8988T (cell line): ENCODE data around the gene GDF2.

Source experiments
- DNase-seq: peaks from one replicate; pipeline ENCODE4 v3.0.0; 2011

GDF2 gene

DNA sequence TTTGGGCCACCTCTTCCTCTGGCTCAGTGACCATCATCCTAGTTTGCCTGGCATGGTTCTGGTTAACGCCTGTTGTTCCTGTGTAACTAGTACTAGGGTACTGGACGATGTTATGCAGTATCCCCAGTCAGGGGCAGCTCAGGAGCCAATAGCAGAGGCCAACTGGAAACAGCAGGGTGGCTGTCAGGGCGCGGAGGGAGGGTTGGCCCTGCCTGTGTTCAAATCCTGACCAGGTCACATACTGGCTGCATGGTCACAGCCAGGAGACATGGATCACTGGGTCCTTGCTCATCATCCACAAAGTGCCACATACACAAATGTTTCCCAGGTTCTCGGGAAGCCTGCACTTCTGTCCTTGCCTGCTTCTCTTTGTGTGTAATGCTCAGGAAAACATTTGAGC is 13.7 kb downstream of the GDF2 start:
- no peak for DNase-seq

GRCh38 chr10:47336387-47337134 is 14.3 kb downstream of the GDF2 start:
- DNase-seq, result no peak

GRCh38 chr10:47337310-47337709 is 15.1 kb downstream of the GDF2 start:
- no peak for DNase-seq

GRCh38 chr10:47339186-47339735 is 17.0 kb downstream of the GDF2 start:
- no peak for DNase-seq

- no peak for DNase-seq
Observed at GRCh38 chr10:47339759-47340607, 17.7 kb downstream of the GDF2 start.

DNA sequence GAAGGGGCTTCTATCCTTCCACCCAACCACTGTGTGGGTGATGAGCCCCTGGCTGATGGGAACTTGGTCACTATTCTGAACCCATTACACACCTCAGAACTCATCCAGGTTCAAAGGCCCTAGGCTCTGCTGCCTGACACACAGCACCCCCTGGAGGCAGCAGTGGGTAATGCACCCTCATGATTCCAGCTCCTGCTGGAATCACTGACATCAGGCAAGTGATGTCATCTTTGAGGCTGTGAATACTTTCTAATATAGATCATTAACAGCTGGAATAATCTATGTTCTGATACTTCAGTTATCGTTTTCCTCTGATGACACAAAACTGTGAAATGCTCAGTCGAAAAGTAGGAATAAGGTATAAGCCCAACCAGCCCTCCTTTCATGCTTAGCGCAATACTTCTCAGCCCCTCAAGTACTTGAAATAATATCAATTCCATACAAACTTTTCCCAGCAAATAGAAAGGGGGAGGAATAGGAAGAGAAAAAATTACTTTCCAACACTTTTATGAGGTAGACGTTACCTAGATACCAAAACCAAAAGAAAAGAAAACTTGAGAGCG is 18.4 kb downstream of the GDF2 start:
- DNase-seq, result peak; percentile 73

GRCh38 chr10:47344996-47345870 is 23.0 kb downstream of the GDF2 start:
- DNase-seq, result no peak

DNA sequence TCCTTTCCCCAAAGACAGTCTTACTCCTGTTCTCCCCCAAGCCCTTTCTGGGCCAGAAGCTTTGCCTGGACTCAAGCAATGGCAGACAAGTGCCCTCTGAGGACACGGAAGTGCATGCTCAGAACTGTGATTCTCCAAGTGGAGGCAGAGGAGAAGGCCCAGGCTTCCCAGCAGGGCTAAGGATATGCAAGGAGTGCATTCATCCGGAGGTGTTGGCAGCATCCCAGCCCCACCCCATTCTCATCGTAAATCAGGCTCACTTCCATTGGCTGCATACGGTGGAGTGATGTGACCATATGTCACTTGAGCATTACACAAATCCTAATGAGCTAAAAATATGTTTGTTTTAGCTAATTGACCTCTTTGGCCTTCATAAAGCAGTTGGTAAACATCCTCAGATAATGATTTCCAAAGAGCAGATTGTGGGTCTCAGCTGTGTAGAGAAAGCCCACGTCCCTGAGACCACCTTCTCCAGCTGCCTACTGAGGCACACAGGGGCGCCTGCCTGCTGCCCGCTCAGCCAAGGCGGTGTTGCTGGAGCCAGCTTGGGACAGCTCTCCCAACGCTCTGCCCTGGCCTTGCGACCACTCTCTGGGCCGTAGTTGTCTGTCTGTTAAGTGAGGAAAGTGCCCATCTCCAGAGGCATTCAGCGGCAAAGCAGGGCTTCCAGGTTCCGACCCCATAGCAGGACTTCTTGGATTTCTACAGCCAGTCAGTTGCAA is 24.5 kb downstream of the GDF2 start:
- no peak for DNase-seq

GRCh38 chr10:47347303-47347675 is 25.0 kb downstream of the GDF2 start:
- no peak for DNase-seq

DNA sequence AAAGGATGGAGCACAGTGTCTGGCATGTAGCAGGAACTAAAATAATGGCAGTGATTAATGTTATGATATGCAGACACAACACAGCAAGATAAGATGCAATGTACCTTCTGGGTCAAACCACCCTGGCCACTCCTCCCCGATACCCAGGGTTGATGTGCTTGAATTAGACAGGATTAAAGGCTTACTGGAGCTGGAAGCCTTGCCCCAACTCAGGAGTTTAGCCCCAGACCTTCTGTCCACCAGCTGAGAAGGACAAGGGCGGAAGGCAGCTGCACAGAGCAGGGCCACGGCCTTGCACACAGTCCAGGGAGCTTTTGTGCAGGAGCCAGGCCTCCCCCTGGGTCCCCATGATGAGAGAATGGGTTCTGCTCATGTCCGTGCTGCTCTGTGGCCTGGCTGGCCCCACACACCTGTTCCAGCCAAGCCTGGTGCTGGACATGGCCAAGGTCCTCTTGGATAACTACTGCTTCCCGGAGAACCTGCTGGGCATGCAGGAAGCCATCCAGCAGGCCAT is 25.9 kb downstream of the GDF2 start, which contains the start of gene RBP3:
TSS of gene RBP3 (plus strand) at position 226 of the 514 bp plus-strand sequence. CDS start at position 348, 122 bp downstream.
- DNase-seq, result no peak

- DNase-seq, result no peak
Observed at GRCh38 chr10:47348661-47349470, 26.6 kb downstream of the GDF2 start.

- no peak for DNase-seq
Observed at GRCh38 chr10:47349516-47349915, 27.3 kb downstream of the GDF2 start.

- no peak for DNase-seq
Observed at GRCh38 chr10:47349941-47350371, 27.7 kb downstream of the GDF2 start.

DNA sequence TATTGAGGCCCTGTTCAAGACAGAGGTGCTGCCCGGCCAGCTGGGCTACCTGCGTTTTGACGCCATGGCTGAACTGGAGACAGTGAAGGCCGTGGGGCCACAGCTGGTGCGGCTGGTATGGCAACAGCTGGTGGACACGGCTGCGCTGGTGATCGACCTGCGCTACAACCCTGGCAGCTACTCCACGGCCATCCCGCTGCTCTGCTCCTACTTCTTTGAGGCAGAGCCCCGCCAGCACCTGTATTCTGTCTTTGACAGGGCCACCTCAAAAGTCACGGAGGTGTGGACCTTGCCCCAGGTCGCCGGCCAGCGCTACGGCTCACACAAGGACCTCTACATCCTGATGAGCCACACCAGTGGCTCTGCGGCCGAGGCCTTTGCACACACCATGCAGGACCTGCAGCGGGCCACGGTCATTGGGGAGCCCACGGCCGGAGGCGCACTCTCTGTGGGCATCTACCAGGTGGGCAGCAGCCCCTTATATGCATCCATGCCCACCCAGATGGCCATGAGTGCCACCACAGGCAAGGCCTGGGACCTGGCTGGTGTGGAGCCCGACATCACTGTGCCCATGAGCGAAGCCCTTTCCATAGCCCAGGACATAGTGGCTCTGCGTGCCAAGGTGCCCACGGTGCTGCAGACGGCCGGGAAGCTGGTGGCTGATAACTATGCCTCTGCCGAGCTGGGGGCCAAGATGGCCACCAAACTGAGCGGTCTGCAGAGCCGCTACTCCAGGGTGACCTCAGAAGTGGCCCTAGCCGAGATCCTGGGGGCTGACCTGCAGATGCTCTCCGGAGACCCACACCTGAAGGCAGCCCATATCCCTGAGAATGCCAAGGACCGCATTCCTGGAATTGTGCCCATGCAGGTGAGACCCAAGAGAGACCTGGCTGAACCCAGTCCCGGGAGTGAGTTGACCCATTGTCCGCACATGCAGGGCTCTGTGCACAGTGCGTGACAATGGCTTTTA is 28.7 kb downstream of the GDF2 start:
- DNase-seq, result no peak

DNA sequence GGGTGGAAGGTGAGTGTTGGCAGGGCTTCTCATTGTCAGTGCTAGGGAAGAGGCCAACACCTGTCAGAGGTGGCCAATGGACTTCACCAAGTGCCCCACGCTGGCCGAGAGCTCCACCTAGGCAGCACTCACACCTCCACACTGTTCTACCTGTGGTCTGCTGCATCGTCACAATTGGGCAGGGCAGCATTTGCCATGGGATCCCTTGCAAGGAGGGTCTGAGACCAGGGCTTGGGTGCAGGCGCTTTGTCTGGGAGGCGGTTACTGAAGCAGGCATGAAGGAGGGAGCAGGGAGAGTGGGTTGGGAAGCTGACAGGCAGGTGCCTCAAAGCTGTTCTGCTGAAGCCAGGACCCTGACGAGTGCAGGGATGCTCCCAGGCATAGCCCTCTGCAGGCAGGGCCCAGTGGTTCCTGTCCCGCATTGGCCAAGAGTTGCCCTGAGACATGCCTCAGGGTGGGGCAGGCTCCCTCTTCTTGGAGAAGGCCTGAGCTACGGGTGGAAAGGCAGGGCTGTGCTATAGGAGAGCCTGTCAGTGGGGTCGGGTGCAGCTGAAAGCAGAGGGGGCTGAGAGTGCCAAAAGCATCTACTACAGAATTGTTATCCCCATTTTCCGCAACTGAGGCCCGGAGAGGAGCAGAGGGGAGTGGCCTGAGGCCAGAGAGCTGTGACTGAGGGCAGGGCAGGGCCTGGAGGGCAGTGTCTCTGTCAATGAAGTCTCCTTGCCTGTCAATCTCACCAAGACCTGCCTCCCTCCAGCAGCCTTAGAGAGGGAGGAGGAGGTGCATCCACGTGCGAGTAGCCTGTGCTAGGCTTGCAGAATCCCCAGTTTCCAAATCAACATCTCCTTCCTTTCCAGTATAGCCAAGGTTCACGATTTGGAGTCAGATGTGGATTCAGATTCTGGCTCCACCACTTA is 29.9 kb downstream of the GDF2 start:
- DNase-seq, result no peak

DNA sequence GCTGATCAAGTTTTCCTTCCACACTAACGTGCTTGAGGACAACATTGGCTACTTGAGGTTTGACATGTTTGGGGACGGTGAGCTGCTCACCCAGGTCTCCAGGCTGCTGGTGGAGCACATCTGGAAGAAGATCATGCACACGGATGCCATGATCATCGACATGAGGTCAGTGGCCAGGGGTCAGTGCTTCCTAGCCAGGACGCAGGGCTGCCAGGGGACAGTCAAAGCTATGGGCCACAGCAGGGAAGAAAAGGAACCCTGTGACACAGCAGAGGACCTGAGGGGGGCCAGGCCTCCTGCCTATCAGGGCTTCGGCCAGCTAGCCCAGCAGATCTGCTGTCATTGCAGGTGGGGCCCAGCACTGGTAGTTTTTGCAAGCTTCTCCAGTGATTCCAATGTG is 31.1 kb downstream of the GDF2 start:
- no peak for DNase-seq

GRCh38 chr10:47354165-47354564 is 31.9 kb downstream of the GDF2 start:
- DNase-seq, result peak; percentile 68

GRCh38 chr10:47354900-47355299 is 32.6 kb downstream of the GDF2 start:
- DNase-seq, result no peak
